WI38 (cell line): ENCODE measurements around the gene PHACTR4.
"Not testable (repeated sequence)": the region's sequence is repeated elsewhere in the genome, so short reads cannot be mapped to it uniquely, and the experiment has no call there.

Experiments used
- H3K4me3 ChIP-seq: 2 replicates; pipeline ENCODE4 v1.5.1; 2011; ENCODE audit warnings: low read depth, mild to moderate bottlenecking, control low read depth, low read length
- CTCF ChIP-seq: IDR thresholded peaks from 2 replicates; pipeline ENCODE4 v1.5.1; 2012; ENCODE audit warnings: low read depth, mild to moderate bottlenecking, control low read depth, low read length

Gene PHACTR4

GRCh38 chr1:28369371-28370238, at the start of gene PHACTR4:
Gene PHACTR4, plus strand, starts transcription at chr1:28369740. Its CDS starts 37,708 bp downstream, at chr1:28407448.
- H3K4me3 ChIP-seq: peak within 1 kb of the TSS; percentile 88
- TF ChIP-seq CTCF: no peak

- H3K4me3 ChIP-seq: no peak overlapping the region
- no peak for TF ChIP-seq CTCF
Measured at GRCh38 chr1:28322194-28322593, 47.3 kb upstream of the PHACTR4 start.

GRCh38 chr1:28323720-28324119, 45.8 kb upstream of the PHACTR4 start:
- H3K4me3 ChIP-seq: no peak overlapping the region
- no peak for TF ChIP-seq CTCF

- no peak for TF ChIP-seq CTCF
- H3K4me3 ChIP-seq: no peak overlapping the region
Measured at GRCh38 chr1:28326515-28326914, 43.0 kb upstream of the PHACTR4 start.

GRCh38 chr1:28326984-28327383, 42.6 kb upstream of the PHACTR4 start:
- no peak for TF ChIP-seq CTCF

GRCh38 chr1:28327431-28327830, 42.1 kb upstream of the PHACTR4 start:
- not testable (repeated sequence) for H3K4me3 ChIP-seq

More at GRCh38 chr1:28326984-28327383, 42.6 kb upstream of the PHACTR4 start:
- H3K4me3 ChIP-seq: no peak overlapping the region

- TF ChIP-seq CTCF: no peak
- H3K4me3 ChIP-seq: peak overlapping the region; percentile 79
Measured at GRCh38 chr1:28328228-28328648, 41.3 kb upstream of the PHACTR4 start.
